RPMI7951 (cell line): ENCODE measurements around the gene CHST13. TPM values are rescaled to one million over a fixed set of nuclear protein-coding genes. Genes with fewer than 3 reads are reported as not detected.

Source experiments
- DNase-seq: peaks from one replicate; pipeline ENCODE4 v3.0.0-alpha.2; 2012; ENCODE audit warnings: low read depth
- total RNA-seq: library from RNA; depleted of rRNA; stranded (reverse); fragments of >200 nt; shearing (Covaris generic); gene quantifications from 2 replicates; pipeline ENCODE4 v1.2.3, GENCODE V29; 2014

Gene CHST13
- total RNA-seq, 1 experiment from 2014 or later: not detected

GRCh38 chr3:126487151-126487771 lies 36.7 kb upstream of the CHST13 start:
- DNase-seq: peak; percentile 85

- DNase-seq: no peak
Measured at GRCh38 chr3:126488185-126488584, 35.8 kb upstream of the CHST13 start.

- DNase-seq: no peak
Measured at GRCh38 chr3:126488886-126489569, 34.9 kb upstream of the CHST13 start.

GRCh38 chr3:126490619-126491018 lies 33.3 kb upstream of the CHST13 start:
- DNase-seq: no peak

GRCh38 chr3:126491221-126492013 lies 32.5 kb upstream of the CHST13 start:
- no peak for DNase-seq

- DNase-seq: no peak
Measured at GRCh38 chr3:126493051-126493450, 30.9 kb upstream of the CHST13 start.

GRCh38 chr3:126493739-126494138 lies 30.2 kb upstream of the CHST13 start:
- no peak for DNase-seq

GRCh38 chr3:126494204-126494969 lies 29.6 kb upstream of the CHST13 start:
- DNase-seq: no peak

- no peak for DNase-seq
Measured at GRCh38 chr3:126494970-126495230, 29.1 kb upstream of the CHST13 start.

- DNase-seq: no peak
Measured at GRCh38 chr3:126495786-126496185, 28.2 kb upstream of the CHST13 start.

- DNase-seq: no peak
Measured at GRCh38 chr3:126496894-126497850, 26.8 kb upstream of the CHST13 start.

- no peak for DNase-seq
Measured at GRCh38 chr3:126497956-126498355, 26.0 kb upstream of the CHST13 start.

GRCh38 chr3:126498461-126498860 lies 25.5 kb upstream of the CHST13 start:
- DNase-seq: no peak

- no peak for DNase-seq
Measured at GRCh38 chr3:126498929-126499328, 25.0 kb upstream of the CHST13 start.

- DNase-seq: no peak
Measured at GRCh38 chr3:126499401-126499800, 24.6 kb upstream of the CHST13 start.

GRCh38 chr3:126500016-126500415 lies 23.9 kb upstream of the CHST13 start:
- DNase-seq: no peak

GRCh38 chr3:126501054-126501453 lies 22.9 kb upstream of the CHST13 start:
- DNase-seq: no peak

- no peak for DNase-seq
Measured at GRCh38 chr3:126501736-126502135, 22.2 kb upstream of the CHST13 start.

- DNase-seq: no peak
Measured at GRCh38 chr3:126502656-126503055, 21.3 kb upstream of the CHST13 start.

GRCh38 chr3:126503701-126504100 lies 20.3 kb upstream of the CHST13 start:
- no peak for DNase-seq

GRCh38 chr3:126507886-126508285 lies 16.1 kb upstream of the CHST13 start:
- DNase-seq: no peak
